Left kidney (tissue), 2 donors: ENCODE data around the gene MCF2L2. TPM values are rescaled to one million over a fixed set of nuclear protein-coding genes. Genes with fewer than 3 reads are reported as not detected.
"Not testable (repeated sequence)": the region's sequence is repeated elsewhere in the genome, so short reads cannot be mapped to it uniquely, and the experiment has no call there.

ENCODE experiments used
- DNase-seq: peaks from one replicate; pipeline ENCODE4 v3.0.0-alpha.2; 2013
- polyA plus RNA-seq: library from polyadenylated mRNA; unstranded; fragments of 120-200 nt; gene quantifications from one replicate; pipeline ENCODE4 v1.2.1, GENCODE V29; 2013; ENCODE audit not compliant: insufficient read length

Gene MCF2L2
- polyA plus RNA-seq, 1 donor: 1.7 TPM

- DNase-seq: no peak
Measured at GRCh38 chr3:183198939-183199338, 229.5 kb downstream of the MCF2L2 start.

DNA sequence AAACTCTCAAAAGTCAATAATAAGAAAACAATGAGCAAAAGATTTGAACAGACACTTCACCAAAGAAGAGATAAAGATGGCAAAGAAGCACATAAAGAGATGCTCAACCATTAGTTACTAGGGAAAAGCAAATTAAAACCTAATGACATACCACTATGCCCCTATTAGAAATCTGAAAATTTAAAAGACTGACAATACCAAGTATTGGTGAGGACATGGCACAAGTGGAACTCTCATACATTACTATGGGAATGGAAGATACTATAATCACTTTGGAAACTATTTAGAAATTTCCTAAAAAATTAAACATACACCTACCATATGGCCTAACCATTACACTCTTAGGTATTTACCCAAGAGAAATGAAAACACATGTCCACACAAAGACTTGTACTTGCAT, 230.7 kb downstream of the MCF2L2 start:
- no peak for DNase-seq

GRCh38 chr3:183195266-183195665, 233.2 kb downstream of the MCF2L2 start:
- no peak for DNase-seq

- no peak for DNase-seq
Measured at GRCh38 chr3:183193762-183194689, 234.4 kb downstream of the MCF2L2 start.

- no peak for DNase-seq
Measured at GRCh38 chr3:183192650-183193300, 235.6 kb downstream of the MCF2L2 start.

- no peak for DNase-seq
Measured at GRCh38 chr3:183189641-183190040, 238.8 kb downstream of the MCF2L2 start.

DNA sequence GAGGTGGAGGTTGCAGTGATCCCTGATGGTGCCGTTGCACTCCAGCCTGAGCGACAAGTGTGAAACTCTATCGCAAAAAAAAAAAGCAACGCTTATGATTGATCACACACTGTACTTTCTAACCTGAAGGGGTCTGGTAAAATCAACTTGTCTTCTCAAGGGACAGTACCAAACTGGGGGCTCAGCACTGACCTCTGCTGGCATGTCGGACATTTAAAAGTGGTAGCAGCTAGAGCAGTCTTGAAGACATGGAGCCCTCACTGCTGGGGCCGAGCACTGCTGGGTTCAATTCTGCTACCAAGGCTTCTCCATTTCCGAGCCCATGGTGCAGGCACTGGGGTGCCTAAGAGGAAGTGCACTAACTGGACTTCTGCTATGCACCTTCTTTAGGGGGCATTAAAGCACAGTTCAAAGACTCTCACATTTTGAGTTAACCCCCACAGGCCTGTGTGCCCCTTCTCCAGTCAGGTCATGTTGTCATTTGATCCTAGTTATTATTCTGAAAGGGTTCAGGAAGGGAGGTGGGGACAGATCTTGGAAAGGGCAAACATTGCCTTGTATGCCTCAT, 239.4 kb downstream of the MCF2L2 start:
- no peak for DNase-seq

- DNase-seq: peak; percentile 8
Measured at GRCh38 chr3:183185696-183186095, 242.7 kb downstream of the MCF2L2 start.

DNA sequence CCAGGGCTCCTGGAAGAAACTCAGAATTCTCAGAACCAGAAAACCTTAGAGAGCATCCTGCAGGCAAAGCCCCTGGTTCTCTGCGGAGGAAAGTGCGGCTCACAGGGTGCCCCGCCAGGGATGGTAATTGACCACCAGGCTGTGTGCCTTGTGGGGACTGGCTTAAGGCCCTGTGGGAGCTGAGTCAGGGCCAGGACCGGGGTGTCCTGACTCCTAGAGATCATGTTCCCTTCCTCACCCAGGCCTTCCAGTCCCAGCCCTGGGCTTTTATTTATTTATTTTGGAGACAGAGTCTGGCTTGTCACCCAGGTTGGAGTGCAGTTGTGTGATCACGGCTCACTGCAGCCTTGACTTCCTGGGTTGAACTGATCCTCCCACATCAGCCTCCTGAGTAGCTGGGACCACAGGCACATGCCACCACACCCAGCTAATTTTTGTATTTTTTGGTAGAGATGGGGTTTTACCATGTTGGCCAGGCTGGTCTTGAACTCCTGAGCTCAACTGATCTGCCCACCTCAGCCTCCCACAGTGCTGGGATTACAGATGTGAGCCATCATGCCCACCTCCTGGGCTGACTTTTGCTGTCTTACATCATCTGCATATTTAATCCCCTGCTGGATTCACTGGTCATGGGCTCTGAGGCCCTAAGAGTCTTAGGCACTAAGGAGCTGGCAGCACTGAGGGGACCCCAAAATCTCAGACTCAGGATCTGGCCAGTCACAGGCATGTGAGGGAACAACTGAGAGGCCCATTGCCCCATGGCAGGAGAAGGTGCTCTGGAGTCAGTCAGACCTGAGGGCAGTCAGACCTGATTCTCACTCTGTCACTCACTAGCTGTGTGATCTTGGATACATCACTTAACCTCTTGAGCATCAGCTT, 245.4 kb downstream of the MCF2L2 start:
- DNase-seq: no peak

DNA sequence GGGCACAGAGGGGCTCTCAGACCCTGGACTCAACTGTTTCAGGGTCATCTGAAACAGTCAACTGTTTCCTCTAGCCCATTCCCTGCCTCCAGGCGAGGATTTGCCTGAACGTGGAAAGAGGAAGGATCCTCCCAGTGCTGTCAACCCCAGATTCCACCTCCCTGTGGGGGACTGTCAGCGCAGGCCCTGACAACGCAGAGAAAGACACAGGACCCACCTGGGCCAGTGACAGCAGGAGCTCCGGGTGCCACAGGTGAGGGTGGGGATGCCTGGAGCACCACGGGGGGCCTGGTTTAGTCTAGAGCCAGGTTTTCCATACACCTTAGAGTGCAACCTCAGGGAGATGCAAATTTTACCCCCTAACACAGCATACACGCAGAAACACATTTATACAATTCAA, 246.3 kb downstream of the MCF2L2 start:
- no peak for DNase-seq

DNA sequence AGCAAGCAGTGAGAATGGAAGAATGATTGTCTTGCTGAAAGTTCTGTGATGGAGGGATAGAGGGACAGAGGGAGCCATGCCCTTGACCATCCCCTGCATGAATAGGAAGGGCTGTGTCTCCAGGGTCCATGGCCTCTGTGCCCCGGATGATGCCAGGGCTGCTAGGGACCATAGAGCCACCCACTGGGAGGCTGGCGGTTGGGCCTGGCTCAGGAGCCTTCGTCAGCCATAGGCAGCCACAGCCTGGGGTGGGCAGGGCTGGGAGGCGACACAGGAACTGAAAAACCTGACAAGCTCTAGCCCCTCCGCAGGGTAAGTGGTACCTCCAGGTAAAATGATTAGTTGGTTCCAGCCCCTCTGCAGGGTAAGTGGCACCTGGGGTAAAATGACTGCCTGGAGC, 246.8 kb downstream of the MCF2L2 start:
- DNase-seq: no peak

DNA sequence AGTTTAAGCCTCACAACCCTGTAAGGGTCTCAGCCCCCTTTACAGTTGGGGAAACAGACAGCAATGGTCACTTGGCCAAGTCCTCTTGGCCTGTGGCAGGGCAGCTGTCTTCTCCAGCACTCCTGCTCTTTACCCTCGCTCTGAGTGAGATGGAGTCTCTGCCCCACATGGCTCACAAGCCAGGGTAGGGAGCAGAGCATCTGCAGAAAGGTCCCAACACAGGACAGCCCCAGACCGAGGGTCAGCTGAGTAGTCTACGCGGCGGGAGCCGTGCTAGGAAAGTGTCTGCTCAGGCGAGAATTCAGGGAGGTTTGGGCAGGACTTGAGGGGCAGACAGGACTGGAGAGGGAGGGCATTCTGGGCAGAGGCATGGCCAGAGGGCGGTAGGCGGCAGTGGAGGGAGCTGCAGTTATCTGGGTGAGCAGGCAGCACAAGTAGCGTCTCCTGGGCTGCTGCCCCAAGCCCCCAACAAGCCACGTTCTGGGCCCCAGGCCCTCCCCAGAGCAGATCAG, 247.6 kb downstream of the MCF2L2 start:
- no peak for DNase-seq

- DNase-seq: no peak
Measured at GRCh38 chr3:183180110-183180783, 248.2 kb downstream of the MCF2L2 start.

DNA sequence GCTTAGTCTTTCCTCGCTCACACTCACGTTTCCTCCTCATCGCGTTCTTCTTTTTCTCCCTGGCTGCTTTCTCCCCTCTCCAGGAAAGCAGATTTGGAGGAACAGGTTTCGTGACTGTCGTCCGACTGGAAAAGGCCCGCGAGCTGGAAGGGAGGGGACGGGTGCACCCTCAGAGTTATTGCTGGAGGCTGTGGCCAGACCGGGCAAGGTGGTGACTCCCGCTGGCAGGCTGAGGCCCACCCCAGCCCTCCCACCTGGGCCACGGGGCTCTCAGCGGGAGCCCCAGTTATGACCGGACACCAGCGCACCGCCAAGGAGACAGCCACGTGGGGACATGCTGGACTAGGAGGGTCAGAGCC, 248.9 kb downstream of the MCF2L2 start:
- not testable (repeated sequence) for DNase-seq

DNA sequence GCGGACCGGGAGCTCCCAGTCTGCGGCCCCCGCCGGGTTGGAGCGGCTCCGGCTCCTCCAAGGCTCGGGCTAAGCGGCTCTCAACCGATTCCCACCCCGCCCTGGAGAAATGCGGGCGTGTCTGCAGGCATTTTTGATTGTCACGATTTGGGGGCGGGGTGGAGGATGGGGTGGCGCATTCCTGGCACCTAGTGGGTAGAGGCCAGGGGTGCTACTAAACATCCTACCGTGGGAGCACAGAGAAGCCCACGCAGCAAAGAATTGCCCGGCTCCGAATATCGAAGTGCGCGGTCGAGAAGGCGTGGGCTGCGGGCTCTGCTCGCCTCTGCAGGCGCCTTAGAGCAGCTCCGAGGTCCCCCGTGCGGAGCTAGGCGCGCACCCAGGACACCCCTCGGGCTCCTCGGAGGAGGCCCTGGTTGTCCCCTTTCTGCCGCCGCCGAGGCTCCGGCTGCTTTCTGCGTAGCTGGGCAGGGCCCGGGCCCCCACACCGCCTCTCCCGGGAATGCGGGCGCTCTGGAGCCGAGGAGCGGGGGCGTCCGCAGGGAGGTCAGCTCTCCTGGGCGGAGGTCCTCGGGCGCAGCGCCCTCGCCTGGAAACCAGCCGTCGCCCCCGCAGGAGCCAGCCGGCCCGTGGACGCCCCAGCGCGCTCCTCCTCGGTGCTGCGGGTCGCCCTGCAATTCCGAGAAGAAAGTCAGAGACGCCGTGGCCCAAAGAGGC, 249.4 kb downstream of the MCF2L2 start:
- peak; percentile 36 for DNase-seq

- no peak for DNase-seq
Measured at GRCh38 chr3:183178512-183178832, 249.9 kb downstream of the MCF2L2 start.

GRCh38 chr3:183172051-183172639, 256.3 kb downstream of the MCF2L2 start:
- no peak for DNase-seq

DNA sequence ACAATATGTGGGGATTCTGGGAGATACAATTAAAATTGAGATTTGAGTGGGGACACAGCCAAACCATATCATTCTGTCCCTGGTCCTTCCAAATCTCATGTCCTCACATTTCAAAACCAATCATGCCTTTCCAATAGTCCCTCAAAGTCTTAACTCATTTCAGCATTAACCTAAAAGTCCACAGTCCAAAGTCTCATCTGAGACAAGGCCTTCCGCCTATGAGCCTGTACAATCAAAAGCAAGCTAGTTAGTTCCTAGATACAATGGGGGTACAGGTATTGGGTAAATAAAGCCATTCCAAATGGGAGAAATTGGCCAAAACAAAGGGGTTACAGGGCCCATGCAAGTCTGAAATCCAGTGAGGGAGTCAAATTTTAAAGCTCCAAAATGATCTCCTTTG, 260.4 kb downstream of the MCF2L2 start:
- not testable (repeated sequence) for DNase-seq

- DNase-seq: no peak
Measured at GRCh38 chr3:183163563-183163962, 264.9 kb downstream of the MCF2L2 start.

DNA sequence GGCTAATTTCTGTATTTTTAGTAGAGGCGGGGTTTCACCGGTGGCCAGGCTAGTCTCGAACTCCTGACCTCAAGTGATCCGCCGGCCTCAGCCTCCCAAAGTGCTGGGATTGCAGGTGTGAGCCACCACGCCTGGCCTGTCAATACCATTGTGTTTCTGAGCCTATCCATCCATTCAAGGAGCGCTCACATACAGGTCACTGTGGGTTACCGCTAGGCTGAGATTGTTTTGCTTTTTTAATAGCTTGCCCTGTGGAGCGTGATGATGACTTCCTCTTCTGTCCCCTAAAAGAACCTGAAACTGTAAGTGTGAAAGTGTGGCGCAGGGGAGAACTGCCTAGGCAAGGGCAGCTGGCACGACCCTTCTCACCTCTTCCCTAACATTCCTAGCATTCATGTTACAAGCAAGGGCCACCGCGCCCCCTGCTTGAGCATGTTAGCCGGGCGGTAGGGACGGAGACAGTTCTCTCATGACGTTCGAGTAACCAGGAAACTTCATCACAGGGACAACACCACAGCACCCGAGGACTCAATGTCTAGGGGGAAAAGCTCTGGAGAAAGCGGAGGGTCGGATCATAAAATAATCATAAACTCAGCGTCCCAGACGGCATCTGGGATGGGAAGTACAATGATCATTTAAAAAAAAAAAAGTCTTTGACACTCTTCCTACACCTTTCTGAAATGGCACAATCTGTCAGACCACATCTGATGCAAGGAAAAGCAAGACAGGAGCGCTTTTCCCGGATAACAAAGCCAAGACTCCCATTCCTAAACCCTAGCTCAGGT, 266.7 kb downstream of the MCF2L2 start:
- DNase-seq: peak; percentile 37
